HAP-1 (cell line): ENCODE results near the gene FHOD3.
"Not testable (repeated sequence)": the region's sequence is repeated elsewhere in the genome, so short reads cannot be mapped to it uniquely, and the experiment has no call there.

ENCODE experiments used
- DNase-seq, 2 experiments: peaks; one replicate each; pipeline ENCODE4 v3.0.0-alpha.2; 2016 to 2020; ENCODE audit warnings: low spot score in 2 of 2
- H3K27me3 ChIP-seq: fragments of 250-450 bp; sonication (Bioruptor Pico); 2 replicates; pipeline ENCODE4 v1.5.1; 2020; ENCODE audit warnings: low read depth, mild to moderate bottlenecking, moderate library complexity
- H3K36me3 ChIP-seq: fragments of 250-450 bp; sonication (Bioruptor Pico); replicated peaks from 2 replicates; pipeline ENCODE4 v1.5.1; 2020; ENCODE audit warnings: mild to moderate bottlenecking
- H3K4me1 ChIP-seq: fragments of 250-450 bp; sonication (Bioruptor Pico); 2 replicates; pipeline ENCODE4 v1.5.1; 2020; ENCODE audit warnings: mild to moderate bottlenecking
- H3K4me3 ChIP-seq: fragments of 250-450 bp; sonication (Bioruptor Pico); 2 replicates; pipeline ENCODE4 v1.5.1; 2020; ENCODE audit warnings: mild to moderate bottlenecking, moderate library complexity
- H3K9me3 ChIP-seq: fragments of 250-450 bp; sonication (Bioruptor Pico); 2 replicates; pipeline ENCODE4 v1.5.1; 2020; ENCODE audit warnings: mild to moderate bottlenecking, moderate library complexity
- in situ Hi-C: fragments of 300-500 bp; cut with MboI; formaldehyde crosslinking; loops from 3 replicates; pipeline ENCODE4 v1.14.3; 2020; ENCODE audit warnings: low sequenced_read_pairs, inconsistent platforms, mixed read lengths

The FHOD3 gene

DNA sequence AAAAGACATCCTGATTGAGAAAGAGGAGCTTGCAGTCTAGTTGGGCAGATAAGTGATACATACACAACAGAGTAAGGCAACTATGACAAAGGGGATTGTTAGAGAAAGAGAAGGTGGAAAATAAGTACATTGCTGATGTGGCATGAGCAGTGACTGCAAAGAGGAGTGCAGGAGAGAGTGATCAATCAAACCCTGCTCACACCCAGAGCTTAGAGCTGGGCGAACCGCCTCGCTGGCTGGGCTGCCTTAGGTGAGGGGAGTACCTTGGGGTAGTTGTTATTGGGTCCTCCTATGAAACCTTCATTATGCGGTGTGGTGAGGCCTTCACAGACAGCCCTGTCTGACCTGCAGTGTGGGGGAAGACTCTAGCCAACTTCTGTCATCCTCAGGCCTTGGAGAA, 161.7 kb downstream of the FHOD3 start:
- Histone ChIP-seq H3K36me3 (no peaks in the 10 kb centered on the region), H3K4me3 (no peak overlapping the region), H3K4me1 (no peaks in the 10 kb centered on the region; the same call in 1 of the 2 replicates), H3K9me3 (no peaks in the 10 kb centered on the region), H3K27me3 (no peaks in the 10 kb centered on the region)
- no peak for DNase-seq
- in situ Hi-C loops: no loop called here

DNA sequence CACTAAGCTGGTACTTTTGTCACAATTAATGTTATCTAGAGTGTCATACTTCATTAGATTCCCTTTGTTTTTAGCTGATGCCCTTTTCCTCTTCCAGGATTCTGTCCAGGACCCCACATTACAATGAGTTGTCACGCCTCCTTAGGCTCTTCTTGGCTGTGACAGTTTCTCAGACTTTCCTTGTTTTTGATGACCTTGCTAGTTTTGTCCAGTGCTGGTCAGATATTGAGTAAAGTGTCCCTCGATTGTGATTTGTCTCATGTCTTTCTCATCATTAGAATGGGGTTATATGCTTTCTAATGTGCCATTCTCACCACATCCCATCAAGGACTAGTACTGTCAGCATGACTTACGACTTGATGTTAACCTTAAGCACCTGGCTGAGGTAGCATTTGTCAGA, 162.3 kb downstream of the FHOD3 start:
- H3K9me3 ChIP-seq: no peaks in the 10 kb centered on the region
- H3K36me3 ChIP-seq: no peaks in the 10 kb centered on the region
- H3K4me1 ChIP-seq: no peaks in the 10 kb centered on the region; the same call in 1 of the 2 replicates
- in situ Hi-C loops: no loop called here
- H3K4me3 ChIP-seq: no peak overlapping the region
- no peak for DNase-seq
- no peaks in the 10 kb centered on the region for H3K27me3 ChIP-seq

DNA sequence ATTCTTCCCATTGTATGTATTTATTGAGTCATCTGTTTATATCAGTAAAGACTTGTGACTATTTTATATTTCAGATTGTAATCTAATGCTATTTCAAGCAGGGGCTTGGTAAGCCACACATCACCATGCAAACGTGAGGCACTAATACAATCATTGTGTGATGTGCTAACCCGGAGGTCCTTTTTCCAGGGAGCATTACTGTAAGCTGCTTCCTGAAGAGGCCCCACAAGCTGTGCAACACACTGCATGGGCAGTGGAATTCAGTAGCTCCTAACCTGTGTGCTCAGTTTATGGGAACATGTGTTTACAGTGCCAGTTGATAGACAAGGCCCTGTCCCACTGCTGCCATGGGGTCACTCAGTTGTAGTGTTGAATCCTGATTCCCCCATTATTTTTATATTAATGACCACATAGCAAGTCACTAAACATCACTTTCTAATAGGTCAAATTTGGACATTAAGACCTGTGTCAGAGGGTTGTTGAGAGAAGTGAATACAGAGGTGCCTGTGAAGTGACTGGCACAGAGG, 162.9 kb downstream of the FHOD3 start:
- in situ Hi-C loops: no loop called here

DNA sequence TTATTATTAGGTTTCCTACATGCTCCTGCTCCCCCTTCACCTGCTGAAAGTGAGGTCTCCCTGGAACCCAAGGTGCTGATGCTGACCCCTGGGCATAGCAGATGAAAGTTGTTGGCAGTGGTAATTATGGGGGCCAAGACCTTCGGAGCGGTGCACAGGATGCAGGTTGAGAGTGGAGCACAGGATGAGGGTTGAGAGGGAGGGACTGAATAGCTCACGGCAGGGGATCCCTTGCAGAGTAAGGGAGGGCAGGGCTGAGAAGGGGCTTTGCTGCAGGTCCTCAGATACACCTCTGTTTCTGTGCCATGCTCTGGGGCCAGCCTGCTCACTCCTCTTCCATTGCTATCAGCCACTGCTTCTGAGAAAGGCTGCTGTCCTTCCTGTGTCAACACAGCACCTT, 163.3 kb downstream of the FHOD3 start:
- Histone ChIP-seq H3K4me1 (no peaks in the 10 kb centered on the region; the same call in 1 of the 2 replicates), H3K27me3 (no peaks in the 10 kb centered on the region), H3K9me3 (no peaks in the 10 kb centered on the region), H3K4me3 (no peak overlapping the region), H3K36me3 (no peaks in the 10 kb centered on the region)
- DNase-seq: no peak
- in situ Hi-C loops: no loop called here

More for the DNA sequence above, 162.9 kb downstream of the FHOD3 start:
- H3K27me3 ChIP-seq: no peaks in the 10 kb centered on the region
- no peaks in the 10 kb centered on the region for H3K36me3 ChIP-seq
- H3K4me1 ChIP-seq: no peaks in the 10 kb centered on the region; the same call in 1 of the 2 replicates
- no peak for DNase-seq
- H3K9me3 ChIP-seq: no peaks in the 10 kb centered on the region
- H3K4me3 ChIP-seq: no peak overlapping the region

DNA sequence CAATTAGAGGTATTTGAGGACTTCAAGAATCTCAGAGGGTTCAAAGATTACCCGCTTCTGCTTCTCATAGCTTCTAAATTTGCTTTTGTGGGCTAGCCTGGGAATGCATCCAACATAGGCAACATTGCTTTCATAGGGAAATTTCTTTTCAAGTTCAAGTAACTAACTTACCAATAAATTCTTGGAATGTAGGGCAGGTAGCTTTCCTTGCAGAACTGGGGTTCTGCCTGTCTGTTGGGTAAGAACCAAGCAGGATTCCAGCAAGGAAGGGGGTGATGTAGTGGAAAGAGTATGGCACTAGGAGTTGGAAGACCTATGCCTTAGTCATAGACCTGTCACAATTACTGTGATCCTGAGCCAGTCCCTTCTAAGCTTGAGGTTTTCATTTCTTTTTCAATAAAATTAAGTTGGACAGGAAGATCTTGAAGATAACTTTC, 164.1 kb downstream of the FHOD3 start:
- DNase-seq: peak in 1 of 2 experiments; percentile 15
- H3K27me3 ChIP-seq: no peaks in the 10 kb centered on the region
- no peaks in the 10 kb centered on the region for H3K9me3 ChIP-seq
- H3K36me3 ChIP-seq: no peaks in the 10 kb centered on the region
- no peaks in the 10 kb centered on the region; the same call in 1 of the 2 replicates for H3K4me1 ChIP-seq
- in situ Hi-C loops: no loop called here
- no peak overlapping the region for H3K4me3 ChIP-seq

DNA sequence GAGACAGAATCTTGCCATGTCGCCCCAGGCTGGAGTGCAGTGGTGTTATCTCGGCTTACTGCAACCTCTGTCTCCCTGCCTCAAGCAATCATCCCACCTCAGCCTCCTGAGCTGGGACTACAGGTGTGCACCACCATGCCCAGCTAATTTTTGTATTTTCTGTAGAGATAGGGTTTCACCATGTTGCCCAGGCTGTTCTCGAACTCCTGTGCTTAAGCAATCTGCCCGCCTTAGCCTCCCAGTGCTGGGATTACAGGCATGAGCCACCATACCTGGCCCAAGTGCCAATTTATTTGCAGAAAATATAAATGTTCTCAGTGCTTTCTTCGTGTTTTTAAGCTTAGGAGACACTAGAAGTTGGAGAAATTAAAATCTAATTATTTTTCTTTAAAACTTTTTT, 166.0 kb downstream of the FHOD3 start:
- H3K4me1 ChIP-seq, H3K9me3 ChIP-seq, DNase-seq, H3K36me3 ChIP-seq, H3K4me3 ChIP-seq, in situ Hi-C loops, H3K27me3 ChIP-seq: not testable (repeated sequence)

DNA sequence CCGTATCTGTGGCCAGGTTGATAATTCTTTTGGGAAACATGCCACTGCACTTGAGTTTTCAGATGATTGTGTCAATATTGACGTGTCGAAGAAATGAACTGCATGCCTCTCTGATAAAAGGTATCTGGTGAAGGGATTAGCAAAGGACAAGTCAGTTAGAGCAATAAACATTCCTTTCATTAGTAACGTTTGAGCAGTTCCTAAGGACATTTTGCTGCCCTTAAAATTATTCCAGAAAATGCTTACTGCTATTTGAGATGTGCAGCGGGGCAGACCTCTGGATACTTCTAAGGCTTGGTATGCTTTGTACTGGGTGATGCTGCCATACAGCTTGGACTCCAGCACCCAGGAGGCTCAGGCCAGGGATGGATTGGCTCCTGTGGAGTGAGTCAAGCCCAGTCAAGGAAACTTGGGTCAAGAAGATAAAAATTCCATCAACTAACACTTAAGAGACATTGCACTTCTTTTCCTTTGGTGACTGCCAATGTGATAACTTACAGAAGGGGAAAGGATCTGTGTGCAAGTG, 166.7 kb downstream of the FHOD3 start:
- Histone ChIP-seq H3K4me3 (no peak overlapping the region), H3K9me3 (no peaks in the 10 kb centered on the region), H3K27me3 (no peaks in the 10 kb centered on the region), H3K36me3 (no peaks in the 10 kb centered on the region), H3K4me1 (no peaks in the 10 kb centered on the region; the same call in 1 of the 2 replicates)
- peak in 1 of 2 experiments; percentile 32 for DNase-seq
- in situ Hi-C loops: no loop called here

DNA sequence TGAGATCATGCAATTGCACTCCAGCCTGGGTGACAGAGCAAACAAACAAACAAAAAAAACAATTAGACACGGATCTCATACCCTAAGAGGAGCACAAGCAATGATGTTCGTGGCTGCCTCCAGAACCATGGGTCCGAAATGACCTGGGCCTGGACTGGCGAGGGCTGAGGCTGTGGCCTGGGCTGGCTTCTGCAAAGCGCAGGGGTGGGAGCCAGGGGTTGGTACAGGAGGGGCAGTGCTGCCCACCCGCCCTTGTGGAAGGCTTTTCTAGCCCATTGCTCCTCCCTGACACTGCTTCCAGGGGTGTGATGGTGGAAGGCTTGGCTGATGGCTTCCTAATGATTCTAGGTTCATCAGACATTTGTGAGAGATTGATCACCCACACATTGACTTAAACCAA, 167.8 kb downstream of the FHOD3 start:
- Histone ChIP-seq H3K27me3 (no peaks in the 10 kb centered on the region), H3K4me3 (no peak overlapping the region), H3K9me3 (no peaks in the 10 kb centered on the region), H3K4me1 (no peaks in the 10 kb centered on the region; the same call in 1 of the 2 replicates), H3K36me3 (no peaks in the 10 kb centered on the region)
- DNase-seq: no peak
- in situ Hi-C loops: no loop called here

DNA sequence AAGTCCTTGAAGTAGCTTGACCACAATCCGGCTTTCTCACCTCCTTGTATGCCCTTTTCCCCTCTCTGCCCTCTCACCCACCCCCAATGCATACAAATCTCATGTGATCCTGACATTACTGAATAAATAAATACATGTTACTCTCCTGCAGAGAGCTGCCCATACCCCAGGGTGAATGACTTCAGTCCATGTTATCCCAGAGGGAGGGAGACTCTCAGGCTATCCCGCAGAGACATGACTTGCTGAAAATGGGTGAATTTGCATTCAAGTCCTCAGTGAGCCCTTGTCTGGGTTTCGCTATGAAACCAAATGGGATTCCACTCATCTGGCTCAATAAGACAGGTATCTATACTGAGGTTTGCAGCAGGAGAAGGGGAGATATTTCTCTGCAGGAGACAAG, 168.5 kb downstream of the FHOD3 start:
- Histone ChIP-seq H3K4me3 (no peak overlapping the region), H3K27me3 (no peaks in the 10 kb centered on the region), H3K9me3 (no peaks in the 10 kb centered on the region), H3K4me1 (peaks cover 2% of the 10 kb centered on the region; the same call in 1 of the 2 replicates), H3K36me3 (no peaks in the 10 kb centered on the region)
- in situ Hi-C loops: no loop called here
- DNase-seq: no peak

DNA sequence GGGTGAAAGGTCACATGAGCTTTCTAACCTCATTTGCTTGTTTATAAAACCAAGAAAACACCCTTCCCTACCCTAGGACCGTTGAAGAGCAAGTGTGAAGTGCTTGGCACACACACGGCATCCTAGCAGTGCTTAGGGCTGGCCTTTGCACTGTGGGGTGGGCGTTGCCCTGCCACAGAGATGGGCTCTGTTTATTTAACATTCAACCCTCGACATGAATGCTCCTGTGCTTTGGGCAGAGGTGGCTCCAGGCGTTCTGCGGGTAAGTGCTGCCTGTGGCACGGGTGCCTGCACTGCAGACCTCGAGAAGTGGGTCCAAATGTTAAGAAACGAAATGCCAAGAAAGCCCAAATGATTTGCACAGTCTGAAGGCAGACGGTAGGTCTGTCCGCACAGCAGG, 170.1 kb downstream of the FHOD3 start:
- Histone ChIP-seq H3K4me3 (no peak overlapping the region), H3K4me1 (peaks cover 13% of the 10 kb centered on the region), H3K9me3 (no peaks in the 10 kb centered on the region), H3K27me3 (no peaks in the 10 kb centered on the region), H3K36me3 (no peaks in the 10 kb centered on the region)
- in situ Hi-C loops: no loop called here
- DNase-seq: no peak

DNA sequence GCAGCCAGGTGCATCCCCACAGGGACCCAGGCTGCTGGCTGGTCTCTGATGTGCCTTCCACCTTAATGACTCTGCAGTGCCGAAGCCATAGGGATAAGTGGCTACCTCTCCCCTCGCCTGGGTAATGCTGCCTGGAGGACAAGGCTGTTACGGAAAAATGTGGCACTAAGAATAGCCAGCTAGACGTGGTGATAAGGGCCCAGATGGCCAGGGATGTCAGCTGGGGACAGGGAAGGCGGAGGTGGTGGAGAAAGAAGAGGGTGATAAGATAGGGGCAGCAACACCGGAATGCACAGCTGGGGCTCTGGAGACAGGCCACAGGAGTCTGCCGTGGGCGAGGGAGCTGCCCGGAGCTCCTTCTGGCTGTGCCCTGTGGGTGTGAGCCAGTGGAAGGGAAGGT, 170.6 kb downstream of the FHOD3 start:
- no peak for DNase-seq
- H3K9me3 ChIP-seq: no peaks in the 10 kb centered on the region
- no peak overlapping the region for H3K4me3 ChIP-seq
- no peaks in the 10 kb centered on the region for H3K27me3 ChIP-seq
- H3K4me1 ChIP-seq: peaks cover 13% of the 10 kb centered on the region
- H3K36me3 ChIP-seq: no peaks in the 10 kb centered on the region
- in situ Hi-C loops: no loop called here

DNA sequence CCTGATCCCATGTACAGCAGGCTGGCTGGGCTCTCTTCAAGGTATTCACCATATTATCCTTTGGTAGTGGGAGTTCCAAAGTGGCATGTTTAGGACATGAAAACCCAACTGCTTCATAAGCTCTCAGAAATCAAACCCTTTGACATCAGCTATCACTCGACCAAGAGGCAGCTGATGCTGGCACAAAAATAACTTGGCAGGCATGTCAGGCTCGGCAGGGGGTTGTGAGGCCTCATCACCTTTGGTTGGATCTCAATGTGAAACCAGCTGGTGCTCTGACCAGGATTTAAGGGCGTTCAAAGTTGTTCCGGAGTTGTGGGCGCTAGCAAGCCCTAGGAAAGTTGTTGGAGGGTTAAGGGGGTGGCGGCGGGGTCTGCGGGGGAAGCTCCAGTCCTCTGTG, 171.9 kb downstream of the FHOD3 start:
- no peaks in the 10 kb centered on the region for H3K9me3 ChIP-seq
- peaks cover 13% of the 10 kb centered on the region for H3K4me1 ChIP-seq
- no peaks in the 10 kb centered on the region for H3K36me3 ChIP-seq
- in situ Hi-C loops: no loop called here
- H3K27me3 ChIP-seq: no peaks in the 10 kb centered on the region
- no peak overlapping the region for H3K4me3 ChIP-seq
- DNase-seq: no peak

DNA sequence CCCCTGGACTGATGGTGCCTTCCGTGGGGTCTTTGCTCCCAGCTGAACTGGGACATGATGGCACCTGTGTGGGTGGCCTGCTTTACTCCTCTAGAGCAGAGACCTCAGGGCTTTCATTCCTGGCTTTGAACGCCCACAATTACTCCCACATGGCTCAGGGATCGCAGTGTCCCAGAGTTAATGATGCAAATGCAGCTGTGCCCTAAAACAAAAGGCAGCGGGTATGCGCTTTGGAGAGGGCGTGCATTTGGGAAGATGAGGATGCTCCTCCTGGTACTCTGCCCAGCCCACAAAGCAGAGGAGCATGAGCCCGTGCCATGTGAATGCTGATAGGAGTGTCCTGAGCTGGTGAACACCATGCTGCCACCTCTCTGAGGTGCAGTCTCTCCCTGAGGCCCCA, 173.4 kb downstream of the FHOD3 start:
- Histone ChIP-seq H3K36me3 (no peaks in the 10 kb centered on the region), H3K4me1 (peaks cover 13% of the 10 kb centered on the region), H3K27me3 (no peaks in the 10 kb centered on the region), H3K9me3 (no peaks in the 10 kb centered on the region), H3K4me3 (no peak overlapping the region)
- in situ Hi-C loops: no loop called here
- no peak for DNase-seq

DNA sequence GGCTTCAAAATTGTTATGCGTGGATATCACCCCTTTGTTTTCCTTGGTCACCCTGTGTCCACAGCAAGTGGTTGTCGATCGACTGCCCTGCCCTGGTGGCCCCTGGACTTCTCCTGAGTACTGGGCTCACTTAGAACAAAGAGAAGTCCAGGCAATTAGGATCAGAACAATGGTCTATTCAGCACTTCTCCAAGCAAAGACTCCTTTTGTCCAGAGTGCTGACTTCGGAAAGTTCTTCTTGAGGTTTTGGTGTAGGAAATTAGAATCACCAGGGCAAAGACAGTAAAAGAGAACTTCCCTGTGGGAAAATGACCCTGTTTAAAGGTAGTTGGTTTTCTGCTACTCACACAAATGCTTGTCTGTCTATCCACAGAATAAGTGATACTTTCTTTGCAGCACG, 173.9 kb downstream of the FHOD3 start:
- no peaks in the 10 kb centered on the region for H3K36me3 ChIP-seq
- in situ Hi-C loops: no loop called here
- no peak overlapping the region for H3K4me3 ChIP-seq
- no peaks in the 10 kb centered on the region for H3K27me3 ChIP-seq
- H3K9me3 ChIP-seq: no peaks in the 10 kb centered on the region
- no peak for DNase-seq
- peaks cover 13% of the 10 kb centered on the region for H3K4me1 ChIP-seq

DNA sequence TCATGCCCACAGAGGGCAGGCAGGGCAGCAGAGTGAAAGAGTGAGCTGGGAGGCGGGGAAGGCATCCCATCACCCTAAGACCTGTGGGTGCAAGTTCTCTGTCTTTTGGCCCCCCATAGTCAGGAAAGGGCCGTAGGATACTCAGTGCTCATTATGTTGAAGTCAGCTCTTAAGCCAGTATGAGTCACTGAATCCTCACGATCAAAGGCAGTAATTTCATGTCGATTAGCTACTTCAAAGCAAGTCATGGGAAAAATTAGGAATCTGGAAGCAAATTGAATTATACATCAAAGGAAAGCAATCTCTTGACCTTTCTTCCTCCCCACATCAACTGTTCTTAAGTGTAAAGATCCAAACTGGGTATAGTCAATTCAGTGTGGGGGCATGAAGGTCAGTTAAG, 178.9 kb downstream of the FHOD3 start:
- Histone ChIP-seq H3K27me3 (no peaks in the 10 kb centered on the region), H3K36me3 (no peaks in the 10 kb centered on the region), H3K4me3 (no peak overlapping the region), H3K9me3 (no peaks in the 10 kb centered on the region), H3K4me1 (peaks cover 20% of the 10 kb centered on the region)
- DNase-seq: no peak
- in situ Hi-C loops: no loop called here
